Heart left ventricle (tissue), 13 donors: Measurements from ENCODE around the gene IL19.

Source experiments
- CTCF ChIP-seq, 12 donors: fragments of 200-600 bp; sonication (generic) in 4 of 12; IDR thresholded peaks; one replicate each; pipeline versions ENCODE4 v1.5.0 to v1.8.0; 2018 to 2022; ENCODE audit warnings: antibody characterized with exemption in 12 of 12, mild to moderate bottlenecking in 5 of 12
- POLR2A ChIP-seq, 2 donors: fragments of 450-650 bp; IDR thresholded peaks; one replicate each; pipeline ENCODE4 v1.6.1; 2017; ENCODE audit warnings: antibody characterized with exemption in 2 of 2, mild to moderate bottlenecking in 2 of 2, moderate library complexity in 2 of 2
- donor health status: ischemic (EF 13 %, LVEDD 7.1; RV severe dilation, severe dysfunction).
- donor health status: DM: no; HTN: yes; CAD: no.
- donor health status: DM: no; HTN: no; CAD: no.
- donor health status: ischemic (EF 25% LVEDD 6.9; RV normal size, moderate dysfunction).
- donor health status: ischemic (EF 25% LVEDD 5.7; RV mildly dilated, moderate dysfunction).
- donor health status: ischemic (EF 35%, LVEDD 5.7; RV mildly dilated, moderate dysfunction).
- donor health status: nonischemic (EF 11% LVEDD 7.7; RV severe dilation, severe dysfunction).
- donor health status: DM: yes; HTN: yes; CAD: no.
- donor health status: PGD.
- donor health status: ischemic (EF 29% LVEDD 5.4; RV normal size, mild dysfunction).
- donor health status: nonischemic (EF 23%, LVEDD 6.1; RV moderate dilation, normal function).

GRCh38 chr1:206723805-206724472 lies 46.6 kb upstream of the IL19 start:
- TF ChIP-seq CTCF (IDR thresholded peaks at IDR 0.05): peak in 2 of 12 donors; percentile 4 to 25
- TF ChIP-seq POLR2A (IDR thresholded peaks at IDR 0.05): peak in 1 of 2 donors; percentile 41
